ENCODE measurements around the gene NINL.

- TF ChIP-seq CTCF (IDR thresholded peaks at IDR 0.05; ENCODE audit: low read depth, low read length) (no peak), POLR2A (IDR thresholded peaks at IDR 0.05; ENCODE audit: extremely low read depth, insufficient read length) (no peak)
These were observed 80.8 kb downstream of the NINL start for GRCh38 chr20:25504366-25505135.

Measured in NB4 (cell line).